Measurements from ENCODE around the gene ZC3H15. TPM values are rescaled to one million over a fixed set of nuclear protein-coding genes. Genes with fewer than 3 reads are reported as not detected.

The ZC3H15 gene
- polyA plus RNA-seq, 1 donor (not counting 4 experiments of a cell fraction or from before 2014, with no cell fraction given) = 116 TPM

GRCh38 chr2:186457908-186458307 is 28.2 kb upstream of the ZC3H15 start:
- Histone ChIP-seq H3K4me1 (ENCODE audit: control insufficient read depth, extremely low read depth, insufficient read depth, low read length) (no peaks in the 10 kb centered on the region), H3K27me3 (ENCODE audit: control insufficient read depth, extremely low read depth, insufficient read depth, low read length) (no peaks in the 10 kb centered on the region), H2AFZ (ENCODE audit: control insufficient read depth, low read length) (no peak overlapping the region), H3K9ac (ENCODE audit: control insufficient read depth, extremely low read depth, insufficient read depth, low read length) (no peak overlapping the region), H3K9me1 (ENCODE audit: control insufficient read depth, extremely low read depth, insufficient read depth, low read length) (no peaks in the 10 kb centered on the region), H4K20me1 (ENCODE audit: control insufficient read depth, extremely low read depth, insufficient read depth, low read length) (no peaks in the 10 kb centered on the region), H3K9me3 (ENCODE audit: control insufficient read depth, low read depth, low read length) (no peaks in the 10 kb centered on the region), H3K4me3 (ENCODE audit: control insufficient read depth in 2 of 3, extremely low read depth in 1 of 3, insufficient read depth in 2 of 3, low read depth in 1 of 3, low read length in 3 of 3) (no peak overlapping the region), H3K36me3 (ENCODE audit: control insufficient read depth in 2 of 2, extremely low read depth in 1 of 2, insufficient read depth in 2 of 2, low read length in 2 of 2) (no peaks in the 10 kb centered on the region), H3K79me2 (ENCODE audit: control insufficient read depth, insufficient read depth, low read length) (no peaks in the 10 kb centered on the region), H3K4me2 (ENCODE audit: control insufficient read depth, extremely low read depth, insufficient read depth, low read depth, low read length) (no peak overlapping the region), H3K27ac (ENCODE audit: control insufficient read depth, insufficient read depth, low read length) (no peak overlapping the region)
- dilution Hi-C loops (cut with MboI; ENCODE audit: extremely low pct_ligation_motif_present, low sequenced_read_pairs) = no loop called here
- no peak for DNase-seq (ENCODE audit: low read depth, low spot score)
- no peak for FAIRE-seq
- TF ChIP-seq EZH2 (IDR thresholded peaks at IDR 0.05; ENCODE audit: low read length) (no peak), CTCF (optimal IDR thresholded peaks at IDR 0.05 in 1 of 3, IDR thresholded peaks at IDR 0.05 in 1 of 3, conservative IDR thresholded peaks at IDR 0.05 in 1 of 3; ENCODE audit: extremely low read depth in 1 of 3, insufficient read depth in 2 of 3, low read length in 3 of 3) (no peak)

- DNase-seq (ENCODE audit: low read depth, low spot score) = no peak
Measured at GRCh38 chr2:186459009-186459408, 27.1 kb upstream of the ZC3H15 start.

More at GRCh38 chr2:186459009-186459408, 27.1 kb upstream of the ZC3H15 start:
- dilution Hi-C loops (cut with MboI; ENCODE audit: extremely low pct_ligation_motif_present, low sequenced_read_pairs) = no loop called here
- no peaks in the 10 kb centered on the region for H4K20me1 ChIP-seq (ENCODE audit: control insufficient read depth, extremely low read depth, insufficient read depth, low read length)
- H2AFZ ChIP-seq (ENCODE audit: control insufficient read depth, low read length) = no peak overlapping the region
- no peaks in the 10 kb centered on the region for H3K9me3 ChIP-seq (ENCODE audit: control insufficient read depth, low read depth, low read length)
- no peak overlapping the region for H3K27ac ChIP-seq (ENCODE audit: control insufficient read depth, insufficient read depth, low read length)
- no peak for TF ChIP-seq EZH2 (IDR thresholded peaks at IDR 0.05; ENCODE audit: low read length)
- peak in 2 of 3 experiments; percentile 27 to 36 for TF ChIP-seq CTCF (optimal IDR thresholded peaks at IDR 0.05 in 1 of 3, IDR thresholded peaks at IDR 0.05 in 1 of 3, conservative IDR thresholded peaks at IDR 0.05 in 1 of 3; ENCODE audit: extremely low read depth in 1 of 3, insufficient read depth in 2 of 3, low read length in 3 of 3)
- no peaks in the 10 kb centered on the region for H3K79me2 ChIP-seq (ENCODE audit: control insufficient read depth, insufficient read depth, low read length)
- H3K4me2 ChIP-seq (ENCODE audit: control insufficient read depth, extremely low read depth, insufficient read depth, low read depth, low read length) = no peak overlapping the region
- H3K36me3 ChIP-seq (ENCODE audit: control insufficient read depth in 2 of 2, extremely low read depth in 1 of 2, insufficient read depth in 2 of 2, low read length in 2 of 2) = no peaks in the 10 kb centered on the region
- H3K27me3 ChIP-seq (ENCODE audit: control insufficient read depth, extremely low read depth, insufficient read depth, low read length) = no peaks in the 10 kb centered on the region
- no peak overlapping the region for H3K9ac ChIP-seq (ENCODE audit: control insufficient read depth, extremely low read depth, insufficient read depth, low read length)
- H3K4me3 ChIP-seq (ENCODE audit: control insufficient read depth in 2 of 3, extremely low read depth in 1 of 3, insufficient read depth in 2 of 3, low read depth in 1 of 3, low read length in 3 of 3) = no peak overlapping the region
- no peaks in the 10 kb centered on the region for H3K4me1 ChIP-seq (ENCODE audit: control insufficient read depth, extremely low read depth, insufficient read depth, low read length)
- FAIRE-seq = peak; percentile 46
- H3K9me1 ChIP-seq (ENCODE audit: control insufficient read depth, extremely low read depth, insufficient read depth, low read length) = no peaks in the 10 kb centered on the region

Data from keratinocyte (primary cell).